Hypothalamus (tissue), 51 donors: Measurements from ENCODE around the gene CA11.
"Not testable (repeated sequence)": the region's sequence is repeated elsewhere in the genome, so short reads cannot be mapped to it uniquely, and the experiment has no call there.

Experiments
- DNase-seq, 51 donors: peaks; one replicate each; lab custom pipeline; 2025; lab: John Stamatoyannopoulos, UW

Gene CA11

GRCh38 chr19:48670699-48671445 is 24.9 kb upstream of the CA11 start:
- DNase-seq, result no peak

GRCh38 chr19:48669903-48670668 is 24.1 kb upstream of the CA11 start:
- DNase-seq, result no peak

- no peak for DNase-seq
Measured at GRCh38 chr19:48668761-48669160, 22.8 kb upstream of the CA11 start.

- no peak for DNase-seq
Measured at GRCh38 chr19:48668332-48668731, 22.3 kb upstream of the CA11 start.

- no peak for DNase-seq
Measured at GRCh38 chr19:48665786-48666185, 19.8 kb upstream of the CA11 start.

- no peak for DNase-seq
Measured at GRCh38 chr19:48664476-48664875, 18.5 kb upstream of the CA11 start.

GRCh38 chr19:48663667-48664066 is 17.7 kb upstream of the CA11 start:
- DNase-seq, result no peak

GRCh38 chr19:48661711-48662090 is 15.7 kb upstream of the CA11 start:
- no peak for DNase-seq

- DNase-seq, result peak in 46 of 51 donors; percentile 9 to 93 (median 55)
Measured at GRCh38 chr19:48660852-48661710, 15.1 kb upstream of the CA11 start.

GRCh38 chr19:48659768-48660167 is 13.8 kb upstream of the CA11 start:
- DNase-seq, result peak in 14 of 51 donors; percentile 3 to 38 (median 16)

GRCh38 chr19:48658483-48658882 is 12.5 kb upstream of the CA11 start:
- DNase-seq, result no peak

- not testable (repeated sequence) for DNase-seq
Measured at GRCh38 chr19:48657828-48658227, 11.8 kb upstream of the CA11 start.

- DNase-seq, result peak in 1 of 51 donors; percentile 20
Measured at GRCh38 chr19:48656840-48657474, 11.0 kb upstream of the CA11 start.

- DNase-seq, result no peak
Measured at GRCh38 chr19:48654299-48655059, 8.5 kb upstream of the CA11 start.

- no peak for DNase-seq
Measured at GRCh38 chr19:48651683-48652048, 5.7 kb upstream of the CA11 start.

- no peak for DNase-seq
Measured at GRCh38 chr19:48650974-48651682, 5.1 kb upstream of the CA11 start.

GRCh38 chr19:48648134-48648533 is 2.1 kb upstream of the CA11 start:
- DNase-seq, result no peak

GRCh38 chr19:48646722-48647216 is 782 bp upstream of the CA11 start:
- DNase-seq, result no peak

GRCh38 chr19:48645620-48646000 is 377 bp downstream of the CA11 start:
- peak in 3 of 51 donors; percentile 17 to 49 (median 42) for DNase-seq
